Fibroblast of pulmonary artery (primary cell): ENCODE measurements around the gene ZC3H8.

Experiments
- DNase-seq: peaks from one replicate; pipeline ENCODE4 v3.0.0-alpha.2; 2010; ENCODE audit warnings: low read depth
- H3K4me3 ChIP-seq: replicated peaks from 2 replicates; pipeline ENCODE4 v1.5.1; 2011; ENCODE audit warnings: low read depth, mild to moderate bottlenecking, control low read depth, low read length, moderate library complexity
- TF ChIP-seq, protein P1 (sequence below): IDR thresholded peaks from 2 replicates; pipeline ENCODE4 v1.5.1; 2011; ENCODE audit warnings: mild to moderate bottlenecking, control low read depth, low read length, inconsistent platforms; ENCODE audit errors: missing control alignments

Gene ZC3H8

DNA sequence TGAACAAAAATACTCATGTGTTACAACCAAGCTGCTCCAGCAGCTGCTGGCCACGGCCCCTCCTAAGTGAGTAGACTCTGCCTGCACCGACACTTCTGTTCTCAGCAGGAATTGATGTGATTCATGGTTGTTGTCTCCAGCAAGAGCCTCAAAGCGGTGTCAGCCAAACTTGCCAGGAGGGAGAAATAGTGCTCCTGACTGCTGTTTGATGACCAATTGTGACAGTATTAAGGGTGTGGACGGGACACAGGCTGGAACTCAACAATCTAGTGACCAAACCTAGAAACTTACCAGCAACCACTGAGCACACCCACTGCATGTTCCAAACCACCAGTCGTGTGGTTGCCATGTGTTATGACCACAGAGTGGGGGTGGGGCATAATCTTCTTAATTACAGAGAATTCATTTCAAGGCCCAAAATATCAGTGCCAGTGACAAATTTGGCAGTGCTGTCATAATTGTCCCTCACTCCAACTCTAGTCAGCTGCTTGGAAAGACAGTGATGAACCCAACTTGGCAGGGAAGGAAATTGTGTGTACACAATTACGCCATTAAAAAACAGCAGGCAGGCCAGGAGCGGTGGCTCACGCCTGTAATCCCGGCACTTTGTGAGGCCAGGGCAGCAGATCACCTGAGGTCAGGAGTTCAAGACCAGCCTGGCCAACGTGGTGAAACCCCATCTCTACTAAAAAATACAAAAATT lies 86.3 kb downstream of the ZC3H8 start:
- no peak for DNase-seq

DNA sequence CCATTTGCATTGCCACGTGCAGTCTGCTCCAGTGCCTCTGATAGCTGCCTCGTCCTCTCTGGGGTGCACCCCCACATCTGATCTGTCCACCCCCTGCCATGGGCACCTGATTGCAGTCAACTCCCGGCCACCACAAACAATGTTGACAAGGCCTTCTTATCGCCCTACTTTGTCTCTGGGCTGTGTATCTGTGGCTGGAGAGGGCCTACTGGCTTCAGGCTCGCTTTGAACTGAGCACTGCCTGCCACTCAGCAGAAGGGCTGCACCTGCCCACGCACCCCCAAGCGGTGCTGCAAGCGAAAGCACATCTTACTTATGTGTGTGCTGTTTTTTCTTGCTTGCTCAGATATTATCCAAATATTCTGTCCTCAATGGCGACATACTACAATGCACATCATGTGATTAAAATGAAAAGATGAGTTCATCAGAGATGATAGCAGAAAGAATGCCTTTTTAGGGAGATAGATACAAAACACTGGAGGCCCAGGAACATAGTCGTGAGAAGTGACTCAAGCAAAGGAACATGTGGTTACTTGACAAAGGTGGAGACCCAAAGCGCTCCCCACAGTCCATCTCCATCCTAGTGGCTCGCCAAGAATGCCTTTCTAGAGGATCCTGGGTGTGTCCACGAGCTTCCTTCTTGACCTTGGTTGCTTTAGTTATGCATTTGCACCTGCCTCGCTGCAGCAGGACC lies 87.9 kb downstream of the ZC3H8 start:
- H3K4me3 ChIP-seq, result no peak overlapping the region
- TF ChIP-seq, protein P1, sequence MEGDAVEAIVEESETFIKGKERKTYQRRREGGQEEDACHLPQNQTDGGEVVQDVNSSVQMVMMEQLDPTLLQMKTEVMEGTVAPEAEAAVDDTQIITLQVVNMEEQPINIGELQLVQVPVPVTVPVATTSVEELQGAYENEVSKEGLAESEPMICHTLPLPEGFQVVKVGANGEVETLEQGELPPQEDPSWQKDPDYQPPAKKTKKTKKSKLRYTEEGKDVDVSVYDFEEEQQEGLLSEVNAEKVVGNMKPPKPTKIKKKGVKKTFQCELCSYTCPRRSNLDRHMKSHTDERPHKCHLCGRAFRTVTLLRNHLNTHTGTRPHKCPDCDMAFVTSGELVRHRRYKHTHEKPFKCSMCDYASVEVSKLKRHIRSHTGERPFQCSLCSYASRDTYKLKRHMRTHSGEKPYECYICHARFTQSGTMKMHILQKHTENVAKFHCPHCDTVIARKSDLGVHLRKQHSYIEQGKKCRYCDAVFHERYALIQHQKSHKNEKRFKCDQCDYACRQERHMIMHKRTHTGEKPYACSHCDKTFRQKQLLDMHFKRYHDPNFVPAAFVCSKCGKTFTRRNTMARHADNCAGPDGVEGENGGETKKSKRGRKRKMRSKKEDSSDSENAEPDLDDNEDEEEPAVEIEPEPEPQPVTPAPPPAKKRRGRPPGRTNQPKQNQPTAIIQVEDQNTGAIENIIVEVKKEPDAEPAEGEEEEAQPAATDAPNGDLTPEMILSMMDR, result no peak
- no peak for DNase-seq

More for the DNA sequence above, 86.3 kb downstream of the ZC3H8 start:
- H3K4me3 ChIP-seq, result no peak overlapping the region
- TF ChIP-seq, protein P1, result no peak

DNA sequence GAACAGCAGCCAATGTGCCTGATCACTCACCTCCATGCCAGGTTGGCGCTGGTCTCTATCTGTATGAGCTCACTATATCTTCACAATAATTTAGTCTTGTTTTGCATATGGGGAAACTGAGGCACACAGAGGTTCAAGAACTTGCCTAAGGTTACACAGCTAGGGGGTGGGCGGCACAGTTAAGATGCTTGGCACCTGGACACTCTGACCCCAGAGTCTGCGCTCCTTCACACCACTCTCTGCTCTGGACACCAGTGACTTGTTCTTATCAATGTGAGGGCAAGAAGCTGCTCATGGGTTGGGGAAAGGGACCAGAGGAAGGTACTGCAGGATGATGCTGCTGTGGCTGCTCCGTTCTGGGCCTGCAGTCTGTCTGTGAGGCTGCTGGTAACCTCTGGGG lies 89.5 kb downstream of the ZC3H8 start:
- no peak for DNase-seq
- TF ChIP-seq, protein P1, result no peak
- no peak overlapping the region for H3K4me3 ChIP-seq

DNA sequence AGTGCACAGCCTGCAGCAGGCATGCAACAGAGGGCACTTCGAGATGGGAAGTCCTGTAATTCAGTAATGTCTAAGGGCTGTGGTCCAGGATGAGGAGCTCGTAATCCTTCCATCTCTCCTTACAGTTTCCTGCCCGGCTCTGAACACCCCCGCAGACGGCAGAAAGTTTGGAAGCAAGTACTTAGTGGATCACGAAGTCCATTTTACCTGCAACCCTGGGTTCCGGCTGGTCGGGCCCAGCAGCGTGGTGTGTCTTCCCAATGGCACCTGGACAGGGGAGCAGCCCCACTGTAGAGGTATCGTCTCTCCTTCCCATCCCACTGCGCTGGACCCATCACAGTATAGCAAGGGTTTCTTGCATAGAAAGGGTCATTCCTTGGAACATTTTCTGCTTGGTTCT lies 90.0 kb downstream of the ZC3H8 start:
- no peak for DNase-seq
- TF ChIP-seq, protein P1, result no peak
- no peak overlapping the region for H3K4me3 ChIP-seq

DNA sequence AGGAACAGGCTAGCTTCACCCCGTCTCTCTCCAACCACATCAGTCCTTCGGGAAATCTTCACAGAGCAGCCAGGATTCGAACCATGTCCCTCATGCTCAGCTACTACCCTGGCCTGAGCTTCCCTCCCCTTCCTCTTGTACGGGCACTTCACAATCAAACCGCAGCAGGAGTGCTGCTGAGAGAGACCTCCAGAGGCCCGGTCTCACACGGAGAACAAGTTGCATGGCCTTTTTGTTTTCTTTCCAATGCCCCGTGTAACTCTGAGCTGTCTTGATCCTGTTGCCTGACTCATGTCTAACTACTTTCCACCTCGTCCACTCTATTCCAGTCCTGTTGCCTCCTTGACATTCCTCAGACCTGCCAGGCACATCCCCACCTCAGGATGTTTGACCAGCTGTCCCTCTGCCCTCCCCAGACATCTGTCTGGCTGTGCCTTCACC lies 91.3 kb downstream of the ZC3H8 start:
- H3K4me3 ChIP-seq, result no peak overlapping the region
- no peak for DNase-seq
- TF ChIP-seq, protein P1, result no peak

DNA sequence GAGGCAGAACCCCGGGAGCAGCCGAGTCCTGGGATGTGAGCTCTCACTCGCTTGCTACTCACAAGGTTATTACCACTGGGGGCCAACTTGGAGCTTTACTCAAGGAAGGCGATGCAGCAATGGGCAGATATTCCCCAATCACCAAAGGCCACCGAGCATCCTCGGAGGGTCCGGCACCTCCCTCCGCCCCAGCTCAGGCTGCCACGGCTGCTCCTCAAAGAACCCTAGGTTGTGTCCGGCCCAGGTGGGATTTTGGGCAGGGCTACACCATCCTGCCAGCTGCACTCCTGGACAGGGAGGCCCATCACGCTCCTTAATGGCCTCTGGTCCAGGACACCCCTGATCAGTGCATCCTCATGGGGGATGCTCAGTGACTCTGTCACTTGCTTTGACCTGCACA lies 91.9 kb downstream of the ZC3H8 start:
- no peak for DNase-seq
- TF ChIP-seq, protein P1, result no peak
- H3K4me3 ChIP-seq, result no peak overlapping the region
